HG02970 (cell line): ENCODE data around the gene PPP1R16B.

Experiments used
- ATAC-seq: cut with Tn5 transposase; IDR thresholded peaks from one replicate; pipeline ENCODE4 v1.9.1; 2021; ENCODE audit warnings: mild to moderate bottlenecking, moderate library complexity, moderate number of reproducible peaks; ENCODE audit not compliant: unreplicated experiment, low FRiP score

PPP1R16B gene

GRCh38 chr20:38872036-38872435 lies 66.5 kb downstream of the PPP1R16B start:
- ATAC-seq = no peak

- no peak for ATAC-seq
Observed at GRCh38 chr20:38872491-38873049, 67.1 kb downstream of the PPP1R16B start.

GRCh38 chr20:38873050-38873581 lies 67.6 kb downstream of the PPP1R16B start:
- peak; percentile 47 for ATAC-seq

GRCh38 chr20:38874460-38875174 lies 69.1 kb downstream of the PPP1R16B start:
- ATAC-seq = peak; percentile 3

GRCh38 chr20:38875175-38875993 lies 69.9 kb downstream of the PPP1R16B start:
- peak; percentile 54 for ATAC-seq

GRCh38 chr20:38877483-38877882 lies 72.0 kb downstream of the PPP1R16B start:
- ATAC-seq = no peak

GRCh38 chr20:38878866-38879265 lies 73.4 kb downstream of the PPP1R16B start:
- ATAC-seq = no peak

GRCh38 chr20:38880952-38881735 lies 75.6 kb downstream of the PPP1R16B start:
- no peak for ATAC-seq

- ATAC-seq = no peak
Observed at GRCh38 chr20:38881806-38882440, 76.4 kb downstream of the PPP1R16B start.

GRCh38 chr20:38882600-38882999 lies 77.1 kb downstream of the PPP1R16B start:
- no peak for ATAC-seq

- ATAC-seq = no peak
Observed at GRCh38 chr20:38883081-38883980, 77.8 kb downstream of the PPP1R16B start.

GRCh38 chr20:38883981-38884733 lies 78.7 kb downstream of the PPP1R16B start:
- ATAC-seq = no peak

- ATAC-seq = no peak
Observed at GRCh38 chr20:38885357-38885756, 79.9 kb downstream of the PPP1R16B start.

- no peak for ATAC-seq
Observed at GRCh38 chr20:38888059-38888831, 82.7 kb downstream of the PPP1R16B start.

GRCh38 chr20:38889050-38889449 lies 83.6 kb downstream of the PPP1R16B start:
- no peak for ATAC-seq

GRCh38 chr20:38889792-38890496 lies 84.4 kb downstream of the PPP1R16B start:
- no peak for ATAC-seq

- ATAC-seq = no peak
Observed at GRCh38 chr20:38890497-38890818, 85.0 kb downstream of the PPP1R16B start.
